Mucosa of rectum (tissue), 2 donors: ENCODE results near the gene DNAJB6.

Experiments
- H3K27ac ChIP-seq, 2 donors: one replicate each; pipeline ENCODE4 v1.7.0; 2013; ENCODE audit warnings: inconsistent platforms in 2 of 2, low read depth in 2 of 2, low read length in 2 of 2
- H3K27me3 ChIP-seq, 2 donors: one replicate each; pipeline ENCODE4 v1.7.0; 2013; ENCODE audit warnings: low read length in 2 of 2; ENCODE audit not compliant: control insufficient read depth in 2 of 2, insufficient read depth in 2 of 2
- H3K36me3 ChIP-seq, 2 donors: one replicate each; pipeline ENCODE4 v1.7.0; 2013; ENCODE audit warnings: low read length in 2 of 2; ENCODE audit not compliant: control insufficient read depth in 2 of 2, insufficient read depth in 2 of 2
- H3K4me1 ChIP-seq, 2 donors: one replicate each; pipeline ENCODE4 v1.7.0; 2013; ENCODE audit warnings: low read length in 2 of 2, mild to moderate bottlenecking in 1 of 2; ENCODE audit not compliant: control insufficient read depth in 2 of 2, insufficient read depth in 2 of 2
- H3K4me3 ChIP-seq, 2 donors: one replicate each; pipeline ENCODE4 v1.7.0; 2013; ENCODE audit warnings: low read length in 2 of 2
- H3K9ac ChIP-seq, 2 donors: one replicate each; pipeline ENCODE4 v1.7.0; 2013; ENCODE audit warnings: low read length in 2 of 2, low read depth in 1 of 2, mild to moderate bottlenecking in 1 of 2
- H3K9me3 ChIP-seq, 2 donors: one replicate each; pipeline ENCODE4 v1.7.0; 2013; ENCODE audit warnings: low read length in 2 of 2; ENCODE audit not compliant: control insufficient read depth in 2 of 2
- donor health status: healthy.
- donor health status: Normal muscosa, but diverticular disease.

The DNAJB6 gene

DNA sequence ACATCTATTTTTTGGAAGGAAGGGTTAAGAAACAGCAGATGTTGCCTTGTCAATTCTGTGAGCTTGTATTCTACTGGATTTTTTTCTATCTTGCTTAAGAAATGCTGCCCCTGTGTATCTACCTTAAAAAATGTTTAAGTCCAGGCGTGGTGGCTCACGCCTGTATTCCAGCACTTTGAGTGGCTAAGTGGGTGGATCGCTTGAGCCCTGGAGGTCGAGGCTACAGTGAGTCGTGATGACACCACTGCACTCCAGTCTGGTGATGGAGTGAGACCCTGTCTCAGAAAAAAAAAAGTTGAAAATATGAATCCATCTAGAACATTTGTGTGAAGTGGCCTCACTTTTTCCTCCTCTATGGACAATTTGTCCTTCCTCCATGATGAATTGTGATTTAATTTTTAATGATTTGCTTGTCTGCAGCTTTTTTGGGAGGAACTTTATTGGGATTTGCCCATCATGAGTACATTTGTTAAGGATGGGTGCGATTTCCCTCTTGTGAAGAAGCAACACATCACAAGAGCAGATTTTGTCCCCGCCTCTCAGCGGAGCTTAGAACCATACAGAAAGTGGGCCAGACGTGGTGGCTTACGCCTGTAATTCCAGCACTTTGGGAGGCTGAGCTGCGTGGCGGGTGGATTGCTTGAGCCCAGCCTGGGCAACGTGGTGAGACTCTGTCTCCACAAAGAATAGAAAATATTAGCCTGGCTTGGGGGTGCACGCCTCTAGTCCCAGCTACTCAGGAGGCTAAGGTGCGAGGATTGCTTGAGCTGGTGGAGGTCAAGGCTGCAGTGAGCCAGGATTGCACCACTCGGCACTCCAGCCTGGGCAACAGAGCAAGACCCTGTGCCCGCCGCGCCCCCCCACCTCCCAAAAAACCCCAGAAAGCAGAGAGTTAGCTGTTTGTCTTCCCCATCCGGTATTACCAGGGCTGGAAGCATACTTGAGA is 57.7 kb downstream of the DNAJB6 start:
- H3K9ac ChIP-seq: no peak overlapping the region
- no peak overlapping the region for H3K27ac ChIP-seq
- peaks cover 20 to 29% of the 10 kb centered on the region in 2 donors for H3K36me3 ChIP-seq
- H3K4me1 ChIP-seq: peaks cover 2 to 6% of the 10 kb centered on the region in 2 donors
- H3K9me3 ChIP-seq: no peaks in the 10 kb centered on the region
- H3K27me3 ChIP-seq: no peaks in the 10 kb centered on the region
- no peak overlapping the region for H3K4me3 ChIP-seq

DNA sequence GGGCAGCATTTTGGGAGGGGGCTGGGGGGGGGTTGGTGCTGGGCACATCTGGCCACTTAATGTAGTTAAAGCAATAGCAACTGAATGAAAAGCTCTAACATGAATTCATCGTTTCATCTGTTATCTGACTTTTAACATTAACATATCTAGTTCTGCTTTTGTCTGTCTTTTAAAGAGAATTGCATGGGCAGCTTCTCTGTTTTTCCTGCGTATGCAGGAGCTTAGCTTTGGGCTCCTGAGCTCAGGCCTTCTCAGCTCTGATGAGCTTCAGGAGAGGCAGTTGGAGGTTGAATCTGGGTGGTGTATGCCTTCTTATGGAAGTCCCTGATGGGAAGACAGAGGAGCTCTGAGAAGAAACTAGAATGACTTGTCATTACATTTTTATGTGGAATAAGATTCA is 58.4 kb downstream of the DNAJB6 start:
- H3K9ac ChIP-seq: no peak overlapping the region
- no peak overlapping the region for H3K4me3 ChIP-seq
- peaks cover 18 to 26% of the 10 kb centered on the region in 2 donors for H3K36me3 ChIP-seq
- H3K4me1 ChIP-seq: peaks cover 2 to 6% of the 10 kb centered on the region in 2 donors
- H3K27me3 ChIP-seq: no peaks in the 10 kb centered on the region
- H3K9me3 ChIP-seq: no peaks in the 10 kb centered on the region
- H3K27ac ChIP-seq: no peak overlapping the region

DNA sequence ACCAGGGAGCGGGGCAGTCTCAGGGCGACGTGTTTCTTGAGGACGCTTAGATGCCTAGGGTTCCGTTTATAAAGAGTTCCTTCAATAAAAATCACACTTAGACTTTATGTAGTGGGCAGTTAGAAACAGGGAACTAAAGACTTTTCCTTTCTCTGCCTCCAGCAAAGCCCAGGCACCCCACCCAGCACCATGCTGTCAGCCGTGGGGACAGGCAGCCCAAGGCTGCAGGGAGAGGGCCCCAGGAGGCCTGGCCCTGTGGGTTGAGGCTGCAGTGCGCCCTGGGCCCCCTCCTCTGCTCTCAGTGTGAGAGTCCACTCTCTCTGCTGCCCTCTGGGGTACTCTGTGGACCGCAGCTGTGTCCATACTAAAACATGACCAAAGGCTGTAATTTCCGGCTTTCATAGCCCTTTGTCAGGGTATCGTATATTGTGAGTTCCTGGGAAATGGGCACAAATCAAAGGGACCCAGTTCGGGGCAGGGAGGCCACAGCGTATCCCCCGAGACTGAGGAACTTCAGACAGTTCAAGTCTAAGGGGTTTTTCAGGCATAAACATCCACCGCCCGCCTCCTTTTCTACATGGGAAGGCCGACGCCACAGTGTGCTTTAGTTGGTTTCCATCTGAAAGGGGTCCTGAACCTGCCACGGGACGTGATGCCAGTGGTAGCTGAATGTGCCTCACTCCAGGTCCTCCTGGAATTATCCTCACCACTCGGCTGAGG is 59.7 kb downstream of the DNAJB6 start:
- Histone ChIP-seq H3K4me3 (no peak overlapping the region), H3K27me3 (no peaks in the 10 kb centered on the region), H3K9me3 (no peaks in the 10 kb centered on the region), H3K27ac (no peak overlapping the region), H3K36me3 (peaks cover 8 to 22% of the 10 kb centered on the region in 2 donors), H3K9ac (no peak overlapping the region), H3K4me1 (peaks cover 2 to 3% of the 10 kb centered on the region in 2 donors)

DNA sequence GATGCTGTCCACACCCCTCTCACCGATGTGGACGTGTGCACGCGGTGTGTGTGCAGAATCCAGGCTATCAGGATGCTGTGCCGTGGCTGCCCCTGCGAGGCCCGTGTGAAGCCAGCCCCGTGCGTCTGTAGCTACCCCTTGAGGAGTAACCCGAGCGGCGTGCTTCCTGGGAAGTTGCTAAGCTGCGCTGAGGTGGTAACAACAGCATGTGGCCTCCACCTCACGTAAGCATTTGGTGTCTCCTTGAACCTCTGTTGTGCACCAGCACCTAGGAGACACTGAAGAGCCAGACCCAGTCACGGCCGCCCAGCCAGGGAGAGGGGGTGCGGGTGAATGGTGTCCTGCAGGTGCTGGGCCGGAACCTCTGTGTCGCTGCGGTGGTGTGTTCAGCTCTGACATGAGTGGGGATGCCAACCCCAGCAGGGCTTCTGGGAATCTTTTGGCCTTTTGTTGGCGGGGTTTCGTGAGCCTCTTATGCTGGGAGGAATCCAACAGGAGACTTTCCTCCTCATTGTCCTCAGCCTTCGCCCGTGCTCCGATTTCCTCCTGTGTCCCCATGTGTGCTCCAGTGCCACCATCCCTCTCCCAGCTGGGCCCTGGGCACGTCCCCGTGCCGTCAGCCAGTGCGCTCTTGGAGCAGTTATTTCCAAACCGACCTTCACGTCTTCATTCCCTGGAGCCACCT is 60.4 kb downstream of the DNAJB6 start:
- H3K4me3 ChIP-seq: no peak overlapping the region
- peaks cover 2 to 3% of the 10 kb centered on the region in 2 donors for H3K4me1 ChIP-seq
- no peak overlapping the region for H3K27ac ChIP-seq
- H3K36me3 ChIP-seq: peaks cover 8 to 24% of the 10 kb centered on the region in 2 donors
- H3K27me3 ChIP-seq: no peaks in the 10 kb centered on the region
- H3K9me3 ChIP-seq: no peaks in the 10 kb centered on the region
- H3K9ac ChIP-seq: no peak overlapping the region

DNA sequence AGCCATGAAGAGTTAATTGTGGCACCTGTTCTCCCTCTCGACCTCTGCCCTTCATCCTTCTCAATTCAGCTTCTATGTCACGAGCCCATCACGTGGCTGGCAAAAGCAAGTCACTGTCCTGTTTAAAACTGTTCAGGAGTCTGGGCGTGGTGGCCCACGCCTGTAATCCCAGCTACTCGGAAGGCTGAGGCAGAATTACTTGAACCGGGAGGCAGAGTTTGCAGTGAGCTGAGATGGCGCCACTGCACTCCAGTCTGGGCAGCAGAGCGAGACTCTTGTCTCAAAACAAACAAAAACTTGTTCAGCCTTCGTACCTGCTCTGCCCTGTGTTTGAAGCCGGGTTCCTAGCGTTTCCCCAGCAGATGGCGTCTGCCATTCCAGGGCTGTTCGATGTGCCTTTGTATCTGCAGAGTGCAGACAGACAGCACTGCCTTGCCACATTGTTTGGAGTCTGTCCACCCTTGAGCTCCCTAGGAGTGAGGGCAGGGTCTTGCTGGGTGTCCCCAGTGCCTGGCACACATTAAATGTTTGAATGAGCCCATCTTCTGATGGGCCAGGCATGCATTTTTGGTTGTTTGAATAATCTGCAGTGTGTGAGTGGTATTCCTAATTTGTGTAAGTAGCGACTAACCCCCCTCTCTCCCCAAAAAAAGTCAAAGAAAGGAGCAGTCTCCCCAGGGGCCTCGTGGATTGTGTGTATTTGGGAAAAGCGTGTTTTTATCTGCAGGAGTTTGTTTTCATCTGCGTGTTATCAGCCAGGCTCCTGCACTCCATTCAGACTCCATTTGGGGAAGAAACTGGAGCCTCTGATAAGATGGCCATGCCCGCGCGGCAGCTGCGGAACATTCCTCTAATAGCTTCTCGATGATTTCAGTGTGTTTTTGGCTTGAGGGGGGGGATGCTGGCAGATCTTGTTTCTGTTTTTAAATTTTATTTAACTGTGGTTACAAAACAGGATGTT is 61.2 kb downstream of the DNAJB6 start:
- H3K9me3 ChIP-seq: no peaks in the 10 kb centered on the region
- H3K4me1 ChIP-seq: peaks cover 0 to 2% of the 10 kb centered on the region in 2 donors
- peaks cover 8 to 24% of the 10 kb centered on the region in 2 donors for H3K36me3 ChIP-seq
- no peaks in the 10 kb centered on the region for H3K27me3 ChIP-seq
- H3K27ac ChIP-seq: peak overlapping the region in 1 of 2 donors; percentile 23
- no peak overlapping the region for H3K9ac ChIP-seq
- no peak overlapping the region for H3K4me3 ChIP-seq

DNA sequence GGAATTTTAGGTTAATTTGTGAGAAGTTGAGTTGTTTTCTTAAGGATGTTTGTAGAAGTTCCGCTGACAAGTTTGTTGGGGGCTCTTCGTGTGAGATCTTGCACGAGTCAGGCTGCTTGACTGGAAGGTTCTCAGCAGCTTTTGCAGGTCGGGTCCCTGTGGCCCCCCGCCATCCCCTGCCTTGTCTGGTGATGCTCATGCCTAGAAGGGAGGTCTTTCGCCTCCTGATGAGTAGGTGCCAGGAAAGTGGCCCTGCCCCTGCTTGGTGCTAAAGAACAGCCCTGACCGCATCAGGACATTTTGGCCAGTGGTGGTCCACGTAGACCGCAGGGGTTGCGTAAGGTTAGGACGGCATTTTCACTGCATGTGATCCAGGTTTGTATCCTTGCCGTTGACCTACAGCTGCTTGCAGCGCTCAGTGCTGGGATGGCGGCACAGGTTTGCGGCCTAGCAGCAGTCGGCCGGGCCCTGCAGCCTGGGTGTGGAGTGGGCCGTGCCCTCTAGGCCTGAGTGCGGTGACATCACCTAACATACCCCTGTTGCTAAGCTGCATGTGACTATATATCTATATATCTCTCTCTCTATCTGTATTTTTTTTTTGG is 62.4 kb downstream of the DNAJB6 start:
- H3K27me3 ChIP-seq: no peaks in the 10 kb centered on the region
- H3K36me3 ChIP-seq: peaks cover 6 to 21% of the 10 kb centered on the region in 2 donors
- H3K4me3 ChIP-seq: no peak overlapping the region
- no peak overlapping the region for H3K9ac ChIP-seq
- H3K27ac ChIP-seq: no peak overlapping the region
- peaks cover 0 to 2% of the 10 kb centered on the region in 2 donors for H3K4me1 ChIP-seq
- no peaks in the 10 kb centered on the region for H3K9me3 ChIP-seq

DNA sequence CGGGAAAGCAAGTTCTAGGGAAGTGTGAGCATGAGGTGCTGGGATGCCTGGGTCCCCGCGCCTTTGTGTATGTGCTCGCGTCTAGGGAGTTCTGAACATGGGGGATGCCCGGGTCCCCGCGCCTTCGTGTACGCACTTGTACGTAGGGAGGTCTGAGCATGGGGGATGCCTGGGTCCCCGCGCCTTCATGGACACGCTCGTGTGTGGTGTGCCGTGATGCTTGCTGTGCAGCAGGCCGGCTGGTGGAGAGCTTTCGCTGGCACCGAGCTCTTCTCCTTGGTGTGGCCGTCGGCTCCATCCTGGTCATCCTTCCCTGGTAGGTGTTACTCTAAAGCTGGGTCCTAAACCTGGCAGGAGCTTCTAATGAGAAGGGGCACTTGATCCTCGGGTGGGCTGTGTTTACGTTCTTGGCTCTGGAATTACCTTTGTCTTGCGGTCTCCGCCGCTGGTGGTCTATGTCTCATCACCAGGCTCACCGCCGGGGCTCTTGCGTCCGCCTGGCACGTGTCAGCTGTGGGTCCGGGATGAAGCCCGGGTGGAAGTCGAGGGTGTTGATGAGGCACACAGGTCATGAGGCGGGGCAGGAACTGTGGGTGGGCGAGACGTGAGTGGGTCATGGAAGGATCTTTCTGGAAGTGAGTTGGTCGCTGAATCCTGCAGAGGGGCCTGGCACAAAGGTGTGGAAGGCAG is 63.5 kb downstream of the DNAJB6 start:
- H3K36me3 ChIP-seq: peaks cover 6 to 23% of the 10 kb centered on the region in 2 donors
- H3K27ac ChIP-seq: no peak overlapping the region
- H3K4me1 ChIP-seq: peaks cover 0 to 2% of the 10 kb centered on the region in 2 donors
- H3K9me3 ChIP-seq: no peaks in the 10 kb centered on the region
- no peaks in the 10 kb centered on the region for H3K27me3 ChIP-seq
- H3K9ac ChIP-seq: no peak overlapping the region
- H3K4me3 ChIP-seq: no peak overlapping the region

DNA sequence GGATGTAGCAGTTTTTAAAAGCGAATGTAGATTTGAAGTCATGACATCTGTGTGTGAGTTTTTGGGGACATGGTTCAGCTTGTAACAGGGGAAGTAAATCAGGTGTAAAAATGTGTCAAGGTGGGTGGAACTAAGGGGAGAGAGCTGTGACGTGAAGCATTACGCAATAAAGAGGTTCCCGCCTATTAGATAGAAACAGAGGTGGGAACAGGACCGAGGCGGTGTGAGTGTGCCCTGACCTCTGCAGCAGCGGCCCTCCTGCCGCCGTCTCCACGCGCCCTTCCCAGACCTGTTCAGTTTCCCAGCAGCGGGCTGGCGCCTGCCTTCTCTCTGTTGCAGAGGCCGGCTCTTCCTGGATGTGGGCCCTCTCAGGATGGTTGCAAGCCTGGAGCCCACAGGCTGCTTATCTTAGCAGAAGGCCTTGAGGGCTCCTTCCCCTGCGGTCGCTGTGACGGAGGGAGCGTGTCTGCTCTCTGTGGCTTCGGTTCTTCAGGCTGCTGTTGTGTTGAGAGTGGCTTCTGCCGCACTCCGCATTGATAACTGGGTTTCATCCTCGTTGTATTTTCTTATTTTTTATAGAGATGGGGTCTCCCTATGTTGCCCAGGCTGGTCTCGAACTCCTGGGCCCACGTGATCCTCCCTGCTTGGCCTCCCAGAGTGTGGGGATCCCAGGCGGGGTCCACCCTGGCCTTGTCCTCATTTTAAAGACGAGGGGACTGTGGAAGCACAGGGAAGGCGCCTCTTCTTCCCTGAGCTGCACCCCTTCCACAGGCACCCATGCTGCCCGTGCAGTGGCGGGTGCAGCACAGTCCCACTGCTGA is 65.0 kb downstream of the DNAJB6 start:
- H3K4me1 ChIP-seq: peaks cover 0 to 2% of the 10 kb centered on the region in 2 donors
- no peak overlapping the region for H3K9ac ChIP-seq
- H3K4me3 ChIP-seq: no peak overlapping the region
- H3K27me3 ChIP-seq: no peaks in the 10 kb centered on the region
- H3K36me3 ChIP-seq: peaks cover 6 to 23% of the 10 kb centered on the region in 2 donors
- H3K27ac ChIP-seq: no peak overlapping the region
- H3K9me3 ChIP-seq: no peaks in the 10 kb centered on the region
